OCI-M1 (cell line): ENCODE data around the gene TAF7.
"Not testable (repeated sequence)": the region's sequence is repeated elsewhere in the genome, so short reads cannot be mapped to it uniquely, and the experiment has no call there.

Experiments
- DNase-seq: peaks from one replicate; lab custom pipeline; 2025; lab: John Stamatoyannopoulos, UW

Gene TAF7

DNA sequence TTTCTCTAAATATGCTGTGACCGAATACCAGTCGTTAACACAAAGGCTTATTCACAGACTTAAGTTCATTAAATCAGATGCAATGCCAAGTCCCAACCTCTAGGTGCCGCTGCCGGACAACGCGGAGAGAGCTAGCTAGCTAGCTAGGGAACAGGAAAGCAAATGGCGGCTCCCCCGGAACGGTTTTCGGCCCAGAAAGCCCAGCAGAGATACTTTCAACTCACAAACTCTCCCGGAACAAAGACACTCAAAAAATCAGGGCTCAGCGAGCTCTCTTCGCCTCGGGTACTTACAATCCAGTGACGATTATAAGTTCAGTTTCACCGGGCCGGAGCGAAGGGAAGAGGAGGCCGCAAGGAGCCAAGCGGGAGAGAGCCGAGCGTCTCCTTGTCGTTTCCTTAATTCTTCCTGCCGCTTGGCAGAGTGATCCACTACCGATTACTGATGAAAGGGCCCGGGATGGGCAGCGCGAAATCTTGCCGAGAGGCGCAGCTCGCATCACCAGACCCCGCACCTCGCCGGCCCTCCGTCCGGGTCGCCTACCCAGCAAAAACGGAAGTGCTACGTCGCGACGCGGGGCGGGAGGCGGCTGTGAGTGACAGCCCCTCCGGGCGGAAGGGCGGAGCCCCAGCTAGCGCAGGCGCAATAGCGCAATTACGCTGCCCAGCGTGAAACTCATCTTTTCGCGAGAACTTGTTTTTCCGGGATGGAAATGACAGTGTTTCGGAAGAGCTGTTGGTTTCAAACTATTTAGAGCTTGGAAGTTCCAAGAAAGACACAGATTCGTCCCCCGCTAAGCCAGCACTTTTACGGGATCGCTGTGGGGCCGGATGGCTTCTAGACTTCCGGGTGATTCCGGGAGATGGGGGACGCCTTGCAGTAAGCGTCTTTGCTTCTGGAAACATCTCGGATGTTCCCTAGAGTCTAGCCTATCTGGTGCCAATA lies at the start of gene TAF7:
TSS of gene TAF7 (minus strand) at position 560 of the 945 bp plus-strand sequence. CDS start 740 bp downstream, outside the sequence.
- DNase-seq = peak; percentile 96

GRCh38 chr5:141366016-141366896 lies 45.7 kb upstream of the TAF7 start:
- no peak for DNase-seq

GRCh38 chr5:141363952-141364660 lies 43.5 kb upstream of the TAF7 start, which contains the start of gene PCDHGA5:
Gene PCDHGA5, plus strand, starts transcription at chr5:141364162. Its CDS starts 169 bp downstream, at chr5:141364331.
- no peak for DNase-seq

DNA sequence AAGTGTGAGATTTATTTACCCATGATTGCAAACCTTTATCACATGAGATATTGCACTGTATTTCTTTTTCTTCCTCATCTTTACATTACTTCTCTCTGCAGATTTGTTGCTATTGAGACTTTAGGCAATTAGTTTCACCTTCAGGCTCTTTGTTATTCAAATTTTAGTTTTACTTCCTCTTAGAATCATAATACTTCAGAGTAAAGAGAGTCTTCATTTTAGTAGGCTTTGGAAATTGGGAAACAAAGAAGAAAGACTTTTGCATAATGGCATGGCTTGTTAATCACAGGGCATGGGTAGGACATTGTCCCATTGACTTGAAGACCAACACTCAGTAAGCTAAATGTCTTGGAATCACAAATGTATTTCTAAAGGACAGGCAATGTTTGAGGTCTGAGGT lies 42.1 kb upstream of the TAF7 start:
- DNase-seq = no peak

DNA sequence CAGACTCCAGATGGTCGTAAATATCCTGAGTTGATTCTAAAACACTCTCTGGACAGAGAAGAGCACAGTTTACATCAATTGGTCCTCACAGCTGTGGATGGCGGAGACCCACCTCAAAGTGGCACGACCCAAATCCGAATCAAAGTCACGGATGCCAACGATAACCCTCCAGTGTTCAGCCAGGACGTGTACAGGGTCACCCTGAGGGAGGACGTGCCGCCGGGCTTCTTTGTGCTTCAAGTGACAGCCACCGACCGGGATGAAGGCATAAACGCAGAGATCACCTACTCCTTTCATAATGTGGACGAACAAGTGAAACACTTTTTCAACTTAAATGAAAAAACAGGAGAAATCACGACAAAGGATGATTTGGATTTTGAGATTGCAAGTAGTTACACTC lies 40.1 kb upstream of the TAF7 start:
- DNase-seq = no peak

GRCh38 chr5:141359790-141360426 lies 39.3 kb upstream of the TAF7 start, which contains the start of gene PCDHGB2:
Gene PCDHGB2, plus strand, starts transcription at chr5:141359994. Its CDS starts 142 bp downstream, at chr5:141360136.
- peak; percentile 50 for DNase-seq

DNA sequence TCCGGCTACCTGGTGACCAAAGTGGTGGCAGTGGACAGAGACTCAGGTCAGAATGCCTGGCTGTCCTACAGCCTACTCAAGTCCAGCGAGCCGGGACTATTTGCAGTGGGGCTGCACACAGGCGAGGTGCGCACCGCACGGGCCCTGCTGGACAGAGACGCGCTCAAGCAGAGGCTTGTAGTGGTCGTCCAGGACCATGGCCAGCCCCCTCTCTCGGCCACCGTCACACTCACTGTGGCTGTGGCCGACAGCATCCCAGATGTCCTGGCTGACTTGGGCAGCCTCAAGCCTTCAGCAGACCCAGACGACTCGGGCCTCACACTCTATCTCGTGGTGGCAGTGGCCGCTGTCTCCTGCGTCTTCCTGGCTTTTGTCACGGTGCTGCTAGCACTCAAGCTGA lies 36.4 kb upstream of the TAF7 start:
- no peak for DNase-seq

DNA sequence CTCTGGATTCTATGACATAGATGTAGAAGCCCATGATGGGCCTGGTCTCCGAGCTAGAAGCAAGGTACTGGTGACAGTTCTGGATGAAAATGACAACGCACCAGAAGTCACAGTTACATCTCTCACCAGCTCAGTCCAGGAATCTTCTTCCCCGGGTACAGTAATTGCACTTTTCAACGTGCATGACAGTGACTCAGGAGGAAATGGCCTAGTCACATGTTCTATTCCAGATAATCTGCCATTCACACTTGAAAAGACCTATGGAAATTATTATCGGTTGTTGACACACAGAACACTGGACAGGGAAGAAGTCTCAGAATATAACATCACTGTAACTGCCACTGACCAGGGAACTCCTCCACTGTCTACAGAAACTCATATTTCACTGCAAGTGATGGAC lies 35.5 kb upstream of the TAF7 start:
- no peak for DNase-seq

DNA sequence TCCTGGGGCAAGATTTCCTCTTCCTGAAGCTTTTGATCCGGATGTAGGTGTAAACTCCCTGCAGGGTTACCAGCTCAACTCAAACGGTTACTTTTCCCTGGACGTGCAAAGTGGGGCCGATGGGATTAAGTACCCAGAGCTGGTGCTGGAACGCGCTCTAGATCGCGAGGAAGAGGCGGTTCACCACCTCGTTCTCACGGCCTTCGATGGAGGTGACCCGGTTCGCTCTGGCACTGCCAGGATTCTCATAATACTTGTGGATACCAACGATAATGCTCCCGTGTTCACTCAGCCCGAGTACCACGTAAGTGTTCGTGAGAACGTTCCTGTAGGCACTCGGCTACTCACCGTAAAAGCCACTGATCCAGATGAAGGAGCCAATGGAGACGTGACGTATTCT lies 35.1 kb upstream of the TAF7 start:
- no peak for DNase-seq

- peak; percentile 4 for DNase-seq
Observed at GRCh38 chr5:141354900-141355469, 34.4 kb upstream of the TAF7 start, which contains the start of gene PCDHGA4. Gene PCDHGA4, plus strand, starts transcription at chr5:141355021. Its CDS starts 87 bp downstream, at chr5:141355108.

DNA sequence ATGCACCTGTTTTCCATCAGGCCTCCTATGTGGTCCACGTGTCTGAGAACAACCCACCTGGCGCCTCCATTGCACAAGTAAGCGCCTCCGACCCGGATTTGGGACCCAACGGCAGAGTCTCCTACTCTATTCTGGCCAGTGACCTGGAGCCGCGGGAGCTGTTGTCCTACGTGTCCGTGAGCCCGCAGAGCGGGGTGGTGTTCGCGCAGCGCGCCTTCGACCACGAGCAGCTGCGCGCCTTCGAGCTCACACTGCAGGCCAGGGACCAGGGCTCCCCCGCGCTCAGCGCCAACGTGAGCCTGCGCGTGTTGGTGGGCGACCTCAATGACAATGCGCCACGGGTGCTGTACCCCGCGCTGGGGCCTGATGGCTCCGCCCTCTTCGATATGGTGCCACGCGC lies 31.0 kb upstream of the TAF7 start:
- DNase-seq = no peak

- DNase-seq = peak; percentile 82
Observed at GRCh38 chr5:141349917-141350619, 29.5 kb upstream of the TAF7 start, which contains the start of gene PCDHGB1. Gene PCDHGB1, plus strand, starts transcription at chr5:141350099. Its CDS starts 162 bp downstream, at chr5:141350261.

- DNase-seq = not testable (repeated sequence)
Observed at GRCh38 chr5:141346017-141346416, 25.4 kb upstream of the TAF7 start.

- no peak for DNase-seq
Observed at GRCh38 chr5:141345327-141345726, 24.7 kb upstream of the TAF7 start.

- no peak for DNase-seq
Observed at GRCh38 chr5:141343953-141344463, 23.4 kb upstream of the TAF7 start.

DNA sequence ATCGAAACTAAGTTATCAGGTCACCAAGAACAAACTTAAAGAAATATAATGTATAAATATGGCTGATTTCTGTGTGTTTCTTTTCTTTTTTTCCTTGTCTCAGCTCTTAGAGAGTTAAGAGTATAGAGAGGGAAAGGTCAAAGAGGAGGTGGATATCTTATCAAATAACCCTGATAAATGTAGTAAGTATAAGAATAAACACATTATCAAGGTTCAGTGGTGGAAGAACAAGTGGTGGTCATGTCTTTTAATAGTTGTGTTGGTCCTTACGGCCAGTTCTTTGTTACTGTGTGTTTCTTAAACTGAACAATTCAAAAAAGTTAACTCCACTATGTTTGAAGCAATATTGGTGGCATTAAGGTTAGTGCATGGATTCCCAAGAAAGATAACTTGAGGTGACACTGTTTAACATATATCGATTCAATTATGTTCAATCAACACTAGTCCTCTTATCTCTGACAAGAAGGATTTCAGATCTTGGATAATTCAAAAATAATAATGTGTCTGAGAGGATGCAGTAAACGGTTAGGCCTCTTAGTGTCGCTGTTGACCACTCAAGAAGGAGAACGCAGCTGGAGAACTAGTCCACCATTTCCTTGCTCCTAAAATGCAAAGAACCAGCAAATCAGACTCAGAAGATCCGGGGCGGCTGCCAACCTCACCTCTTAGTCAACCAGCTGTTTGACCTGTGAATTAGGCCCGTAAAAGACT lies 22.8 kb upstream of the TAF7 start, which contains the start of gene PCDHGA3:
TSS of gene PCDHGA3 (plus strand) at position 588 of the 711 bp plus-strand sequence. CDS start 205 bp downstream, outside the sequence.
- peak; percentile 43 for DNase-seq

GRCh38 chr5:141342773-141343172 lies 22.2 kb upstream of the TAF7 start:
- DNase-seq = no peak

GRCh38 chr5:141340781-141341354 lies 20.3 kb upstream of the TAF7 start:
- DNase-seq = not testable (repeated sequence)
